Measurements from ENCODE around the gene TGFB2. TPM values are rescaled to one million over a fixed set of nuclear protein-coding genes. Genes with fewer than 3 reads are reported as not detected.

Gene TGFB2
- total RNA-seq, 4 donors from 2014 or later, result 0.56 to 2.3 (median 0.86) TPM

- DNase-seq, result no peak
- in situ Hi-C loops (cut with MboI; ENCODE audit: low sequenced_read_pairs in 4 of 4), result no loop called here
- H3K4me1 ChIP-seq, result peaks cover 15 to 32% of the 10 kb centered on the region in 2 donors
- H3K4me3 ChIP-seq, result no peak overlapping the region
- no peaks in the 10 kb centered on the region for H3K9me3 ChIP-seq
- H3K27ac ChIP-seq, result no peak overlapping the region
- no peaks in the 10 kb centered on the region for H3K36me3 ChIP-seq
- TF ChIP-seq, protein P1, sequence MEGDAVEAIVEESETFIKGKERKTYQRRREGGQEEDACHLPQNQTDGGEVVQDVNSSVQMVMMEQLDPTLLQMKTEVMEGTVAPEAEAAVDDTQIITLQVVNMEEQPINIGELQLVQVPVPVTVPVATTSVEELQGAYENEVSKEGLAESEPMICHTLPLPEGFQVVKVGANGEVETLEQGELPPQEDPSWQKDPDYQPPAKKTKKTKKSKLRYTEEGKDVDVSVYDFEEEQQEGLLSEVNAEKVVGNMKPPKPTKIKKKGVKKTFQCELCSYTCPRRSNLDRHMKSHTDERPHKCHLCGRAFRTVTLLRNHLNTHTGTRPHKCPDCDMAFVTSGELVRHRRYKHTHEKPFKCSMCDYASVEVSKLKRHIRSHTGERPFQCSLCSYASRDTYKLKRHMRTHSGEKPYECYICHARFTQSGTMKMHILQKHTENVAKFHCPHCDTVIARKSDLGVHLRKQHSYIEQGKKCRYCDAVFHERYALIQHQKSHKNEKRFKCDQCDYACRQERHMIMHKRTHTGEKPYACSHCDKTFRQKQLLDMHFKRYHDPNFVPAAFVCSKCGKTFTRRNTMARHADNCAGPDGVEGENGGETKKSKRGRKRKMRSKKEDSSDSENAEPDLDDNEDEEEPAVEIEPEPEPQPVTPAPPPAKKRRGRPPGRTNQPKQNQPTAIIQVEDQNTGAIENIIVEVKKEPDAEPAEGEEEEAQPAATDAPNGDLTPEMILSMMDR (IDR thresholded peaks at IDR 0.05 in 4 of 5, conservative IDR thresholded peaks at IDR 0.05 in 1 of 5), result no peak
- no peak for TF ChIP-seq POLR2A (IDR thresholded peaks at IDR 0.05)
- no peaks in the 10 kb centered on the region for H3K27me3 ChIP-seq
- no peak for ATAC-seq
- intact Hi-C loops (cut with DNase I; ENCODE audit: low total_unique reads), result no loop called here
Measured at GRCh38 chr1:218397752-218398339, 52.7 kb downstream of the TGFB2 start.

DNA sequence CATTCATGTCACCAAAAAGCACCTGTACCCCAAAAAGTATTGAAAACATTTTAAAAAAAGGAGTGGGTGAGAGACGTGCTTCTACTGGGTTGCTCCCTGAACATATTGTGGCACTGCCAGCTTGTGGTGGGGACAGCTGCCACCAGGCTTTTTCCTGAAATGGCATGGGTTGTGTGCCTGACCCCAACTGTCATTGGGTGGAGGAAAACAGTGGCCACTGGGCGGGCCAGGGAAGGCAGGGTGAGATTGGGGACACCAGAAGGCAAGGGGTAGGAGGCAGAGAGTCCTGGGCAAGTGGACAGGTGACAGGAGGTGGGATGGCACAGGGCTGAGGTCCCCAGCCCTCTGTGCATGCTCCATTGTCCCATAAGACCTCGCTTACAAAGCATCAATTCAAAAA is 55.5 kb downstream of the TGFB2 start:
- peaks cover 16 to 17% of the 10 kb centered on the region in 2 donors for H3K4me1 ChIP-seq
- H3K27me3 ChIP-seq, result no peaks in the 10 kb centered on the region
- no peak overlapping the region for H3K4me3 ChIP-seq
- H3K9me3 ChIP-seq, result no peaks in the 10 kb centered on the region
- in situ Hi-C loops (cut with MboI; ENCODE audit: low sequenced_read_pairs in 4 of 4) (no loop called here), intact Hi-C loops (cut with DNase I; ENCODE audit: low total_unique reads) (no loop called here)
- peaks cover 0 to 3% of the 10 kb centered on the region in 2 donors for H3K36me3 ChIP-seq
- no peak for TF ChIP-seq POLR2A (IDR thresholded peaks at IDR 0.05)
- TF ChIP-seq, protein P1 (IDR thresholded peaks at IDR 0.05 in 4 of 5, conservative IDR thresholded peaks at IDR 0.05 in 1 of 5), result no peak
- ATAC-seq, result no peak
- DNase-seq, result no peak
- H3K27ac ChIP-seq, result no peak overlapping the region

- Histone ChIP-seq H3K27me3 (no peaks in the 10 kb centered on the region), H3K4me3 (no peak overlapping the region), H3K4me1 (peaks cover 16 to 17% of the 10 kb centered on the region in 2 donors), H3K9me3 (no peaks in the 10 kb centered on the region), H3K36me3 (peaks cover 0 to 5% of the 10 kb centered on the region in 2 donors), H3K27ac (peak overlapping the region; percentile 13 to 51 (median 38))
- TF ChIP-seq, protein P1 (IDR thresholded peaks at IDR 0.05 in 4 of 5, conservative IDR thresholded peaks at IDR 0.05 in 1 of 5), result no peak
- no peak for TF ChIP-seq POLR2A (IDR thresholded peaks at IDR 0.05)
- ATAC-seq (no peak), DNase-seq (no peak)
- intact Hi-C loops (cut with DNase I; ENCODE audit: low total_unique reads) (no loop called here), in situ Hi-C loops (cut with MboI; ENCODE audit: low sequenced_read_pairs in 4 of 4) (no loop called here)
Measured at GRCh38 chr1:218401441-218401997, 56.4 kb downstream of the TGFB2 start.

GRCh38 chr1:218401998-218402785 is 57.1 kb downstream of the TGFB2 start:
- no peak overlapping the region for H3K4me3 ChIP-seq
- no peaks in the 10 kb centered on the region for H3K27me3 ChIP-seq
- TF ChIP-seq, protein P1 (IDR thresholded peaks at IDR 0.05 in 4 of 5, conservative IDR thresholded peaks at IDR 0.05 in 1 of 5), result no peak
- no peak for TF ChIP-seq POLR2A (IDR thresholded peaks at IDR 0.05)
- peak overlapping the region; percentile 13 to 51 (median 38) for H3K27ac ChIP-seq
- in situ Hi-C loops (cut with MboI; ENCODE audit: low sequenced_read_pairs in 4 of 4), result no loop called here
- intact Hi-C loops (cut with DNase I; ENCODE audit: low total_unique reads), result no loop called here
- peaks cover 16 to 17% of the 10 kb centered on the region in 2 donors for H3K4me1 ChIP-seq
- H3K9me3 ChIP-seq, result no peaks in the 10 kb centered on the region
- DNase-seq (no peak), ATAC-seq (no peak)
- peaks cover 0 to 5% of the 10 kb centered on the region in 2 donors for H3K36me3 ChIP-seq
